NT2/D1 (cell line): ENCODE results near the gene FBXL20.

Experiments used
- SUZ12 ChIP-seq: IDR thresholded peaks from 2 replicates; pipeline ENCODE4 v1.6.1; 2011; ENCODE audit not compliant: insufficient read length, insufficient read depth; ENCODE audit errors: extremely low read depth
- YY1 ChIP-seq: IDR thresholded peaks from 2 replicates; pipeline ENCODE4 v1.6.1; 2011; ENCODE audit not compliant: insufficient read length, insufficient read depth
- ZNF274 ChIP-seq: IDR thresholded peaks from 2 replicates; pipeline ENCODE4 v1.6.1; 2011; ENCODE audit warnings: mild to moderate bottlenecking, low read depth, low read length

DNA sequence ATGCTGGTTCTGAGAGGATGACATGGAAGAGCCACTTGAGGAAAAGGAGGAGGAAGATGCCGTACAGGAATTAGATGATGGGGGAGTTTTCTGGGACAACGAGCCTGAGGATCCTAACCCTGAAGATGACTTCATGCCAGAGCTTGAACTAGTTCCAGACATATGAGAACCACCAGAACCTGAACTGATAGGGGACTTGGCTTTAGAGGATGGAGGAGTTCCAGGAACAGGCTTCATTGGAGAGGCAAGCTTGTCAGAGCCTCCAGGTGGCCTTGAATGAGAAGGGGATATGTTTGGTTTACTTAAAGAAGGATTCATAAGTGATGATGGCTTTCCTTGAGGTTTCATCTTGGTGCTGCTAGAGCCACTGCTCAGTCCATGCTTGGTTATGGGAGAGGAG is 6.9 kb upstream of the FBXL20 start:
- no peak for TF ChIP-seq YY1
- TF ChIP-seq ZNF274: no peak
- TF ChIP-seq SUZ12: no peak
